ENCODE measurements around the gene WBP1.

The WBP1 gene

GRCh38 chr2:74507926-74508520 is 49.8 kb downstream of the WBP1 start:
- DNase-seq (ENCODE audit: low read depth): peak; percentile 29
- no peak for TF ChIP-seq CTCF (IDR thresholded peaks at IDR 0.05; ENCODE audit: low read length, missing control alignments)
- H3K4me3 ChIP-seq (replicated peaks; ENCODE audit: low read depth, low read length): peak overlapping the region; percentile 95

DNA sequence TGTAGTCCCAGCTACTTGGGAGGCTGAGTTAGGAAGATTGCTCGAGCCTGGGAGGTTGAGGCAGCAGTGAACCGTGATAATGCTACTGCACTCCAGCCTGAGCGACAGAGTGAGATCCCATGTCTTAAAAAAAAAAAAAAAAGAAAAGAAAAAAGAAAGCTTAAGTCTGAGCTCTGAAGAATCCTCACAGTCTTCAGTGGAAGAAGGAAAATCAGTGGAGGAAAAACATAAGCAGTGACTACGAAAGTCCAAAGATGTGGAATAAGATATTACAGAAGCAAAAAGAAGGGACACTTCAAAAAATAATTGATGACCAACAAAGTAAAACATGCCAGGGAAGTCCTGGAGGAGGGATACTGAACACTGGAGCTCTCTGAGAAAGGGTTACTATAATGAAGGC is 52.0 kb downstream of the WBP1 start:
- H3K4me3 ChIP-seq (replicated peaks; ENCODE audit: low read depth, low read length): no peak overlapping the region
- TF ChIP-seq CTCF (IDR thresholded peaks at IDR 0.05; ENCODE audit: low read length, missing control alignments): no peak

More for the DNA sequence above, 52.0 kb downstream of the WBP1 start:
- no peak for DNase-seq (ENCODE audit: low read depth)
